Heart left ventricle (tissue), 13 donors: ENCODE data around the gene OSBPL7.

Experiments used
- POLR2A ChIP-seq, 2 donors: fragments of 450-650 bp; IDR thresholded peaks; one replicate each; pipeline ENCODE4 v1.6.1; 2017; ENCODE audit warnings: antibody characterized with exemption in 2 of 2, mild to moderate bottlenecking in 2 of 2, moderate library complexity in 2 of 2
- TF ChIP-seq, protein P1 (sequence below), 12 donors: fragments of 200-600 bp; sonication (generic) in 4 of 12; IDR thresholded peaks; one replicate each; pipeline versions ENCODE4 v1.5.0 to v1.8.0; 2018 to 2022; ENCODE audit warnings: antibody characterized with exemption in 12 of 12, mild to moderate bottlenecking in 5 of 12
- donor health status: ischemic (EF 13 %, LVEDD 7.1; RV severe dilation, severe dysfunction).
- donor health status: DM: no; HTN: yes; CAD: no.
- donor health status: DM: no; HTN: no; CAD: no.
- donor health status: ischemic (EF 25% LVEDD 6.9; RV normal size, moderate dysfunction).
- donor health status: ischemic (EF 25% LVEDD 5.7; RV mildly dilated, moderate dysfunction).
- donor health status: ischemic (EF 35%, LVEDD 5.7; RV mildly dilated, moderate dysfunction).
- donor health status: nonischemic (EF 11% LVEDD 7.7; RV severe dilation, severe dysfunction).
- donor health status: DM: yes; HTN: yes; CAD: no.
- donor health status: PGD.
- donor health status: ischemic (EF 29% LVEDD 5.4; RV normal size, mild dysfunction).
- donor health status: nonischemic (EF 23%, LVEDD 6.1; RV moderate dilation, normal function).

DNA sequence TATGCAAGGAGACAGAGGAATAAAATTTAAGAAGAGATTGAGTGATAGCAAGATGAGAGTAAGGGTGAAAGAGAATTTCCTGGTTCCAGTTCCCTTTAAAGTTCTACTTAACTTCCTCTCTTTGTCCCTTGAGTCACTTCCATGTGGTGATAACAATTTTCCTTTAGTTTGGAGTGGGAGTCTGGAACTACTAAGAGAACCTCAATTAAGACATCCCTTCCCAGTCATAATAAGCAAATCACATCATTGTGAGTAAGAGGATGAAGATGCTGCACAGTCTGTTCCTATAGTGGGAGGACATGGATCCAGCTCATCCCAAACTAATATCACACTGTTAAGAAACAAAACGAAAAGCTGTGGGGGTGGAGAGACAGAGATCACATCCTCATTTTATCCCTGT, 64.2 kb downstream of the OSBPL7 start:
- TF ChIP-seq, protein P1, sequence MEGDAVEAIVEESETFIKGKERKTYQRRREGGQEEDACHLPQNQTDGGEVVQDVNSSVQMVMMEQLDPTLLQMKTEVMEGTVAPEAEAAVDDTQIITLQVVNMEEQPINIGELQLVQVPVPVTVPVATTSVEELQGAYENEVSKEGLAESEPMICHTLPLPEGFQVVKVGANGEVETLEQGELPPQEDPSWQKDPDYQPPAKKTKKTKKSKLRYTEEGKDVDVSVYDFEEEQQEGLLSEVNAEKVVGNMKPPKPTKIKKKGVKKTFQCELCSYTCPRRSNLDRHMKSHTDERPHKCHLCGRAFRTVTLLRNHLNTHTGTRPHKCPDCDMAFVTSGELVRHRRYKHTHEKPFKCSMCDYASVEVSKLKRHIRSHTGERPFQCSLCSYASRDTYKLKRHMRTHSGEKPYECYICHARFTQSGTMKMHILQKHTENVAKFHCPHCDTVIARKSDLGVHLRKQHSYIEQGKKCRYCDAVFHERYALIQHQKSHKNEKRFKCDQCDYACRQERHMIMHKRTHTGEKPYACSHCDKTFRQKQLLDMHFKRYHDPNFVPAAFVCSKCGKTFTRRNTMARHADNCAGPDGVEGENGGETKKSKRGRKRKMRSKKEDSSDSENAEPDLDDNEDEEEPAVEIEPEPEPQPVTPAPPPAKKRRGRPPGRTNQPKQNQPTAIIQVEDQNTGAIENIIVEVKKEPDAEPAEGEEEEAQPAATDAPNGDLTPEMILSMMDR (IDR thresholded peaks at IDR 0.05) = no peak
- TF ChIP-seq POLR2A (IDR thresholded peaks at IDR 0.05) = no peak
